Measurements from ENCODE around the gene TECPR2.
"Not testable (repeated sequence)": the region's sequence is repeated elsewhere in the genome, so short reads cannot be mapped to it uniquely, and the experiment has no call there.

TECPR2 gene

DNA sequence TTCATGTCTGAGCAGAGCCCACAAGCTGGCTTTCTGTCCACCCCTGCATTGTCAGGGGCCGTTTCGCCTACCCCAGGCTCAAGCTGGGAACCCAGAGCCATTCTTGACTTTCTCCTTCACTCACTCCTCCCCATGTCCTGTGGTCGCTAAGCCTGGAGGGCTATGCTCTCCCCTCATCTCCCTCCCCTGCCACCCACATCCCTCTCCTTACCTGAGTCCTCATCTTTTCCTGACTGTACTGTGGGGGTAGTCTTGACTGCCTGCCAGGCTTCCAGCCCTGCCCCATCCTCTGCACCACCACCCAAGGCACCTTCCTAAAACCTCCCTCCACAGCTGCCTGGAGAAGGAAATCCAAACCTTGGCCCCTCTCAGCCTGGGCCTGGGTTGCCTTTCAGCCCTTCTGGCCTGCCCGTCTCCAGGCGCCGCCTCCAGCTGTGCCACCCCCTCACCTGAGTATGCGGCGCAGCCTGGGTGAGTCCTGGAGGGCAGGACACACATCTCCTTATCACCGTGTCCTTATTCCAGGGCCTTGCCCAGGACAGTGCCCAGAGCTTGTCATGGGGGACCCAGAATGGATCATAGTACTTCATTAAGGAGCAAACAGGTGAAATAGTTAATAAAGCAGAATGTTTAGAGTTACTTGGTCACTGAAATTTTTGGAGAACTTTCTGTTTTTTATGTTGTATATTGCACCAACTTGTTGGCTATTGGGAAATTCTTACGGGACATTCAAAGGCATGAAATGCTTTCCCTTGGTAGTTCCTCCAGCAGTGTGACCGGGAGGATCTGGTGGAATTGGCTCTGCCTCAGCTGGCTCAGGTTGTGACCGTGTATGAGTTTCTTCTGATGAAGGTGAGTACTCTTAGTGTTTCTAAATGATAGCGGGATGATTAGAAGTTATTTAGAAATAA lies 28.7 kb upstream of the TECPR2 start:
- no peak for DNase-seq (ENCODE audit: low read depth in 2 of 2)

DNA sequence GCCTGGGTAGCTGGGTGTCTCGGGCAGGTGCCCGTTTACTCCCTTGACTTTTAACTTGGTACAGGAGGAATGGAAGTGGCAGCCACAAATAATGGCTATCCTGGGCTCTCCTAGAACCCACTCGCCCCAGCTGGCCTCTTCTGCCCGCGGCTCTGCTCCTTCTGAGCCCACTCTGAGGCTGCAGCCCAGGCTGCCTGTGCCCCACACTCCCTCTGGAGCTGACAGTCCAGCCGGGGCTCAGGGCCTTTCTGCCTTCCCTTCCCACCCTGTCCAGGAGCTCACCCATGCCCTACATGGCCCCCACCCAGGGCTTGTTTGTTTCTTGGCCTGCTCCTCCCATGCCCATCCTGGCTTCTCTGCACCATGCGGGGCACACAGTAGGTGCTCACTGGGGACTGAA lies 27.6 kb upstream of the TECPR2 start:
- DNase-seq (ENCODE audit: low read depth in 2 of 2): no peak

DNA sequence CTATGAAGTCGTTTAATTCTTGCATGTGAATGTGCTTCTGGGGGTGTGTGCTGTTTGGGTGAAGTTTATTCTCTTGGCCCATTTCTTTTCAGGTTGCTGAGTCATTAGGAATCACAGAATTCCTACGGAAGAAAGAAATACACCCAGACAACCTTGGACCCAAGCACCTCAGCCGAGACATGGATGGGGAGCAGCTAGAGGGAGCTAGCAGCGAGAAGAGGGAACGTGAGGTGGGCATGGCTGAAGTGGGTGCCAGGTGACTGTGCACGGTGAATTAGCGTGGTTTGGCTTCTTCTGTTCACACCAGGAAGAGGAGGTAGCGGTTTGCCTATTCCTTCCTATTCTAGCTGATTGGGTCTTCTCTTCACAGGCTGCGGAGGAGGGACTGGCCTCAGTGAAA lies 24.0 kb upstream of the TECPR2 start:
- no peak for DNase-seq (ENCODE audit: low read depth in 2 of 2)

DNA sequence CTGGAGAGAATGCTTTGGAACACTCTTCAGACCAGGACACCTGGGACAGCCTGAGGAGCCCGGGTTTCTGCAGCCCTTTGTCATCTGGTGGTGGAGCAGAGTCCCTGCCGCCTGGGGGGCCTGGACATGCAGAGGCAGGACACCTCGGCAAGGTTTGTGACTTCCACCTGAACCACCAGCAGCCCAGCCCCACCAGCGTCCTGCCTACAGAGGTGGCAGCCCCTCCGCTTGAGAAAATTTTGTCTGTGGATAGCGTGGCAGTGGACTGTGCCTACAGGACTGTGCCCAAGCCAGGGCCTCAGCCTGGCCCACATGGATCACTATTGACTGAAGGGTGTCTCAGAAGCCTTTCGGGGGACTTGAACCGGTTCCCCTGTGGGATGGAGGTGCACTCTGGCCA lies 21.2 kb upstream of the TECPR2 start:
- DNase-seq (ENCODE audit: low read depth in 2 of 2): no peak

DNA sequence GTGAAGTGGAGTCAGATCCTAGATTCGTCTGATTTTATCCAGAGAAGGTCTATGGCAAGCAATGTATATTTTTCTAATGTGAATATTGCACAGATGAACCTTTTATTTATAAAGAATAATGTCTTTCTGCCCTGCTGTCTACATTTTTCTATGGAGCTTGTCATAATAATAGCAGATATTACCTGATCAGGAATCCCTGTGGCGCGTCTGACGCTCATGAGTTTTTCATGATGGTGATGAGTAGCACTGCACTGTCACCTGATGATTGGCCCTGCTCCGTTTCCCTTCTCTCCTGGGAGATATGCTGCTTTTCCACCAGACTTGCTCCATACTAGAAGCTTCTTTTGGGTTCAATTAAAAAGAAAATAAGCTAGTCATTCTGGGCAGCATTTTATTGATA lies 20.5 kb upstream of the TECPR2 start:
- DNase-seq (ENCODE audit: low read depth in 2 of 2): no peak

DNA sequence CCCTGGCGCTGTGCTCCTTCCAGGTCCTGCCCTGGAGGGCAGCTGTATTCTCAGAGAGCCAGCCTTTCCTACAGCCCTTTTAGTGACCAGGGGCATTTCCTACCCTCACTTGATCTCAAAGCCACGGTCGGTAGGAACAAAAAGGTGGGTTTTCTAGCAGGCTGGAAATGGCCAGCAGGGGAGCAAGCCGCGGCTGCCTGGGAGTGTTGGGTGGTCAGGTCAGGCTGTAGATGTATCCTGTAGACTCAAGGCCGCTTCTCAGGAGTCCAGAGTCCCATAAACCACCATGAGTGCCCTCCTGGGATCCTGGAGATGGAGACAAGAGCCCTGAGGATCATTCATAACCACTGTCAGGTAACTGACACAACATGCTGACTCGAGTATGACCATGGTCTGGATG lies 18.7 kb upstream of the TECPR2 start:
- DNase-seq (ENCODE audit: low read depth in 2 of 2): no peak

DNA sequence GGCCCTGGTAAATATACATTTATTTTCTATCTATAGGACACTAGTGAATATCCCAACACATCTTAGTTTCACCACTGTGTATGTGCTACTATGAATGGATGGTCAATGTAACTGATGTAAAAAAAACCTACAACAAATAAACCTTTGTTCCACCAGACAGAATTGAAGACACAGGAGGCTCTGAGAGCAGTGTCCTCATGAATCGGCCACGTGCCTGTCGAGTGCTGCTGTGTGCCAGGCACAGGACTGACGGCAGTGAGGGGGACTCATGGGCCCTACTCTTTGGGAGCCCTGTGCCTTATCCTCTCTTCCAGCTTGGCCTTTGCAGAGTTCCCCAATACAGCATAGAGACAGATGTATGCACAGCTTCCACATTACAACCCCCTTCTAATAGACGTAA lies 18.3 kb upstream of the TECPR2 start:
- no peak for DNase-seq (ENCODE audit: low read depth in 2 of 2)

DNA sequence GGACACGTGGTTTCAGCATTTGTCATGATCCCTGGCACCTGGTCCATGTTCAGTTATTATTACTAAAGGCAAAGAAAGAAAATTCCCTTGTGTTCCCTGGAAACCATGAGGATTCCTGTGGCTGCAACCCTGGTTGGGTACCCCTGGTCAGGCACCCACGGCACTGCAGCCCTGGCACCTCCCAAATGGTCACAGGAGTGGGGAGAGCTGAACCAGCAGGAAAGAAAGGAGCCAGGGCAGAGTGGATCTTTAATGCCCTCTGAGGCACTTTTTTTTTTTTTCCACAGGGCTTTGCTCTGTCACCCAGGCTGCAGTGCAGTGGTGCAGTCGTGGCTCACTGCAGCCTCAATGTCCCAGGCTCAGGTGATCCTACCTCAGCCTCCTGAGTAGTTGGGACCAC lies 17.5 kb upstream of the TECPR2 start:
- DNase-seq (ENCODE audit: low read depth in 2 of 2): no peak

DNA sequence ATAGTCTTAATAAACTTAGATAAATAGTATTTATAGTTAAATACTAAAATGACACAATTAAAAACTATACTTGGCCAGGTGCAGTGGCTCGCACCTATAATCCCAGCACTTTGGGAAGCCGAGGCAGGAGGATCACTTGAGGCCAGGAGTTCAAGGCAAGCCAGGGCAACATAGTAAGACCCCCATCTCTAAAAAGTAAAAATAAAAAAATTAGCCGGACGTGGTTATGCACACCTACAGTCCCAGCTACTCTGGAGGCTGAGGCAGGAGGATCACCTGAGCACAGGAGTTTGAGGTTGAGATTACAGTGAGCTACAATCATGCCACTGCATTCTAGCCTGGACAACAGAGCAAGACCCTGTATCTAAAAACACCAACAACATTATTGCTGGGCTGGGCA lies 16.1 kb upstream of the TECPR2 start:
- no peak for DNase-seq (ENCODE audit: low read depth in 2 of 2)

DNA sequence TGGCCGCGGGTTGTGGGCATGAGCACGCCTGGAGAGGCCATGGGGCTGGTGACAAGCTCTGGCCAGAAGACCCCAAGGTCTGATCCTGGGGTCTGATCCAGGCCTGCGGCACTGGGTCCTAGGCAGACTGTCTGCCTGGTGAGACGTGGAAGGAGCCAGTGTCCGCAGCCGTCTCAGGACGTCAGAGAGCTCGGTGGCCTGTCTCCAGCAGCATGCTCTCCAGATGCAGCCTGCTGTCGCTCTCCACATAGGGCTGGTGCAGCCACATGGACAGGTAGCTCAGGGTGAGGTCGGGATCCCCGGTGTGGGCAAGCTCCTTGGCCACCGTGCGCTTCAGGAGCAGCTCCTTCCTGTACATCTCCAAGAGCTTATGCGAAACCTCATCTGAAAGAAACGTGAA lies 14.4 kb upstream of the TECPR2 start:
- DNase-seq (ENCODE audit: low read depth in 2 of 2): no peak

DNA sequence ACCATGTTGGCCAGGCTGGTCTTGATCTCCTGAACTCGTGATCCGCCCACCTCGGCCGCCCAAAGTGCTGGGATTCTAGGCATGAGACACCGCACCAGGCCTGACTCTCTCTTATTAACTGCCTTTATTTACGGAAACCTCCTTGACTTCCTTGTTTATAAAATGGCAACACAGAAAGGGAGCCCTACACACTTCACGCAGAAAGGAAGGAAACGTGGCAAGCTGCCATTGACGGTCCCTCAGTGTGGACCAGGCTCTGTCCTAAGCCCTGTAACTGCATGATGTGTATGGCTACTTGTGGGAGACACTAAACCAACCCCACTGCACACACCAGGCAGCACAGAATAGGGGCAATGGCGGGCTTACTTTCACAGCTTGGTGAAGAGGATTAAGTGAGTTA lies 11.7 kb upstream of the TECPR2 start:
- DNase-seq (ENCODE audit: low read depth in 2 of 2): no peak

DNA sequence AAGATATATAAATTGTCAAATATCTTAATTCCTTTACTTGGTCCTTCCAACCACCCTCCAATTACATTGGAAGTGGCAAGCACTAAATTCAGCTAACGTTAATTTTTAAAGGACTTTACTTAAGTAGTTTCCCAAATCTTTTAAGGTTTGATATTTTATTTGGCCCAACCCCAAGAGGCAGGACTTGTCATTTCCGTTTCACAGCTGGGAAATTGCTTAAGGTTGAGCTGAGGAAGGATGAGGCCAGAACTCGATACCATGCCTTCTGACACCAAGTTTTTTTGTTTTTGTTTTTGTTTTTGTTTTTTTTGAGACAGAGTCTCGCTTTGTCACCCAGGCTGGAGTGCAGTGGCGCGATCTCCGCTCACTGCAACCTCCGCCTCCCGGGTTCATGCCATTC lies 11.1 kb upstream of the TECPR2 start:
- DNase-seq (ENCODE audit: low read depth in 2 of 2): not testable (repeated sequence)

DNA sequence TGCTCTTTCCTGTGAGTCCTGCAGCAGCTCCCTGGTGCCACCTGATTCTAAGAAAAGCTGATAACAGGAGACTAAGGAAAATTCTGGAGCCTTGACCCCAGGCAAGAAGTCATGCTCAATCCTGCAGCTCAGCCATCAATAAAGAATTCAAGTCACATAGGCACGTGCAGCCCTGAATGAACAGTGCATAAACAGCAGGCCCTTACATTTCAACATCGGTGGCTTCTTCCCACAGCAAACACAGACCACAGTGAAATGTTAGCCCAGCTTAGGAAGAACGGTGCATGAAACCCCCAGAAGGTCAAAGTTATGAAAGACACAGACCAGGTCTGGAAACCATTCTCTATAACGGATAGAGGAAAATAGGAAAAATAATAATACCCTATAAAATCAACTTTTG lies 10.5 kb upstream of the TECPR2 start:
- DNase-seq (ENCODE audit: low read depth in 2 of 2): no peak

DNA sequence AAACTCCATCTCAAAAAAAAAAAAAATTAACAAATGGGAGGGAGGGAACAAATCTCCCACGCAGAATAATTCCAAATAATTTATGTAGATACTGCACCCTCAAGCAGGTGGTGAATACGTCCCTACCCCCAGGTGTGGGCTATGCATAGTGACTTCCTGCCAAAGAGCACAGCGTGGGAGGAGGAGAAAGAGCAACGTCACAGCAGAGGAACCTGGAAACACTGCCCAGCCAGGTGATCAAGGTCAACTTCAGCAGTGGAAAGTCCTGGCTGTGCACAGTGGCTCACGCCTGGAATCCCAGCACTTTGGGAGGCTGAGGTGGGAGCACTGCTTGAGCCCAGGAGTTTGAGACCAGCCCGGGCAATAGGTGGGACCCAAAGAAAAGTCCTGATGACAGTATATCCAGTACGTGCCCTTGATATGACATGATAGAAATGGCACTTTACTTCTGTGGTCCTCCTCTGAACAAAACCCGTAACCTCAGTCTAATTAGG lies 9.6 kb upstream of the TECPR2 start:
- no peak for DNase-seq (ENCODE audit: low read depth in 2 of 2)

DNA sequence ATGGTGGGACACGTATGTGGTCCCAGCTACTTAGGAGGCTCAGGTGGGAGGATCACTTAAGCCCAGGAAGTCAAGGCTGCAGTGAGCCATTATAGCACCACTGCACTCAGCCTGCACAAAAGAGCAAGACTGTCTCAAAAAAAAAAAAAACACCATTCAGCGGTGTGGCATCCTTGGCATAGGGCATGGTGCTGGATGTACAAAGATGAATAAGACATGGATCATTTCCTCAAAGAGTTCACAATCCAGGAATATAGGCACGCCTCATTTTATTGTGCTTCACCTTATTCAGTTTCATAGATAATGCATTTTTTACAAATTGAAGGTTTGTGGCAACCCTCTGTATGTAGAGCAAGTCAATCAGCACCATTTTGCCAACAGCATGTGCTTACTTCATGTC lies 6.5 kb upstream of the TECPR2 start:
- DNase-seq (ENCODE audit: low read depth in 2 of 2): no peak

DNA sequence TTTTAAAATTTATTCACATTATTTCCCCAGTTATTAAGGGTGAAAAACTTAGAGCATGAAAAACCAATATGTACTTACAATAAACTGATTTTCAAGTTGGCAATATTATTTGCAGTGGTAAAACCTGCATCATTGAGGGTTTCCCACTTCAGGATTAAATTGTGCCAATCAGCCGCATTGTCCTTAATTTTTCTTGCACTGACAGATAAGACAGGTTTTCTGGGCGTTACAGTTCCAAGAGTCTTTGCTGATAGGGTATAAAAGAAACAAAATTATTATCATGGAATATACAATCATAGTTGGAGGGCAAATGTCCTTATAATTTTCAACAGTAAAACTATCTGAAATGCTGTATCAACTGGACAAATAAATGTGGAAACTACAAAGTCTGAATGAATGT lies 3.4 kb upstream of the TECPR2 start:
- DNase-seq (ENCODE audit: low read depth in 2 of 2): no peak

DNA sequence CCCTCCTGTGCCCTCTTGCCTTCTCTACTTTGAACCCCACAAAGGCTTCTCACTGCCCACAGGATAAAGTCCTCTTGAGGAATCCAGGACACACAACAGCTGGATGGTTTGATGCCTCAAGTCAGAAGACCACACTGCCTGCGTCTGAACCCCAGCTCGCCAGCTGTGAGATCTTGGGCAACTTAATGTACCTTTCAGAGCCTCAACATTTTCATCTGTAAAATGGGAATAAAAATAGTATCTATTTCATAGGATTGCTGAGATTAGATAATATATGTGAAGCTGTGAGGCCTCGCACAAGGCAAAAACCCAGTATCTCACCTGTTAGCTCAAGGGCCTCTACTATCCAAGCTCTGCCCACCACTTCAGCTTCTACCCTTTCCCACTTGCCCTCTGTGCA lies 2.4 kb upstream of the TECPR2 start:
- no peak for DNase-seq (ENCODE audit: low read depth in 2 of 2)

DNA sequence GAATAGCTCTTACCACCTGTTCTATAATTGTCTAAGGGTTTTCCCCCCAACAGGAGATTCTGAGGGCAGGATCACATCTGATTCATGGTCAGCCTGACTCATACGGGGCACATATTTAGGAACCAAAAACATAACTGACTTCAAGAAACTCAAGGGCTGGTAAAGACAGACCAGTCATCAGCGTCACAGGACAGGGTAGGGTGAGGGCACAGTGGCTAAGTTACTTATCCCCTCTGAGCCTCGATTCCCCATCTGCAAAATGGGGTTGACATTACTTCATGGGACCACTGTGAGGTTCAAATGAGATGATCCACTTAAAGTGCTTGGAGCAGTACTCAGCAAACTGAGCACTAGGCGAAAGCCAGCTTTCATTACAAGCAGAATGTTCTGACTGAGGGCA lies 657 bp upstream of the TECPR2 start:
- peak; percentile 5 to 31 for DNase-seq (ENCODE audit: low read depth in 2 of 2)

DNA sequence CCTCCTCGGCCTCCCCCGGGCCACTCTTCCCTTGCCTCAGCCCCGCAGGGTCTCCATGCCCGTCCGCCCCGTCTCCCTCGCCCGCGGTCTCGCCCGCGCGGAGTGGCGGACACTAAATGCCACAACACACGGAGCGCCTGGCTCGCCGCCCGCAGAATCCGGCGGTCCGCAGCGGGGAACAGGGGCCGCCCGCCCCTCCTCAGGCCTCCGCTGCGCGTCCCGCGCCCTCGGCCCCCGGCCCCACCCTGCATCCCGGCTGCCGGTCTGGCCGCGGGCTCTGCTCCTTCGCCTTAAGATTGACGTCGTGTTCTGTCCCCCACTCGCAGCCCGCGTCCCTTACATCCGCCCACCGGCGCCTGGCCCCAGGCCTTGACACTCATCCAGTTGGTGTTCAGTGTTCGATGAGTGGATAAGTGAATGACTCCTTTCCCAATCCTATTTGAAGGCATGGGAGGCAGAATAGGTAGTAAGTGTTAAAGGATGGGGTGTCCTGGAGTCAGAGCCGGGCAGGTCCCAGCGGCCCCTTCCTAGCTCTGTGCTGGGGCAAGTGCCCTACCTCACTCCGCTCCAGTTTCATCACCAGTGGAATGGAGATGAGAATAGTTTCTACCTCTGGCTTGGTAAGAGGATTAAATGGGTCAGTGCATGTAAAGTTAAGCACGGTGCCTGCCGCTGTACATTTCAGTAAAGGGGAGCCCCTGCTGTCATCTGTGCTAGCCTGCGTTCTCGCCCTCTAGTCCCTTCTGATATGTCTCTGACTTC lies 622 bp downstream of the TECPR2 start:
- DNase-seq (ENCODE audit: low read depth in 2 of 2): no peak

DNA sequence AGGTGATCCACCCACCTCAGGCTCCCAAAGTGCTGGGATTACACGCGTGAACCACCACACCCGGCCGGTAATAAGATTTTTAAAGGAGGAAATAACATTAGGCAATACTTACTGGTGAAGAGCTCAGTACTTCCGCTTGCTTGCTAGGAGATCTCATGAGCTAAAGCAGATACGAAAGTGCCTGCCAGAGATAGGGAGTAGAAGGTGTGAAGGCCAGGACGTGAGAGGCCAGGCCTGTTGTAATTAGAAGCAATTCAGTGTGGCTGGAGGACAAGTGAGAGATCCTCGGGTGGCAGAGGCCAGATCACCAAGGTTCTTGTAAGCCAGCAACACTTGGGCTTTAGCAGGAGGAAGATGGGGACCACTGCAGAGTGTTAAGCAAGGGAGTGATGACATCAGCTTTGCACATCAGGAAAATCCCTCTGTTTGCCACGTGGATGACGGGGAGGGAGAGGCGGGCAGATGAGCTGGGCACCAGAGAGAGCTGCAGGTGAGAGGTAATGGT lies 7.6 kb downstream of the TECPR2 start:
- DNase-seq (ENCODE audit: low read depth in 2 of 2): no peak

DNA sequence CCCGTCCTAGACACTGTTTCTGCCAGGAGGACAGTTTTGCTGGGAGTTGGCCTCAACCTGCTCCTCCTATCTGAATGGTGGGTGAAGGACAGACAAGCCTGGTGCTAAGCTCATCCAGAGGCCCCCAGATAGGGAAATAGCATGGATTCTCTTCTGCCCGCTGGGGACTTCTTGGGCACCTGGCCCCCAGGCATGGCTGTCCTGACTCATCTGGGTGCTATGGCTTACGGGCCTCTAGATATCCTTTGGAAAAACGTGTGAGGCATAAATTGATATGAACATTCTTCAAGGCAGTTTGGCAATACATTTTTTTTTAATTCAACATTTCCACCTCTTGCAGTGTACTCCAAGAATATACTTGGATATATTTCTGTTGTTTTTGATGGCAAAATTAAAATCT lies 8.6 kb downstream of the TECPR2 start:
- no peak for DNase-seq (ENCODE audit: low read depth in 2 of 2)

DNA sequence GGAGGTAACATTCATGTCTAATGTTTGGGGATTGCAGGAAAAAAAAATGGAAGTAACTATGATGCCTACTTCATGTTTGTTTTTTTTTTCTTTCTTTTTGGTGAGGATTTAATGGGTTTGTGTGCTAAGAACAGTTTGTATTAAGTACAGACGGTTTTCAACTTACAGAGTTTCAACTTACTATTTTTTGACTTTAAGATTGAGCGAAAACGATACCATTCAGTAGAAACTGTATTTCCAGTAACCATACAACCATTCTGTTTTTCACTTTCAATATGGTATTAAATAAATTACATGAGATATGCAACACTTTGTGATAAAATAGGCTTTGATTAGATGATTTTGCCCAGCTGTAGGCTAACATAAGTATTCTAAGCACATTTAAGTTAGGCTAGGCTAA lies 10.4 kb downstream of the TECPR2 start:
- no peak for DNase-seq (ENCODE audit: low read depth in 2 of 2)

DNA sequence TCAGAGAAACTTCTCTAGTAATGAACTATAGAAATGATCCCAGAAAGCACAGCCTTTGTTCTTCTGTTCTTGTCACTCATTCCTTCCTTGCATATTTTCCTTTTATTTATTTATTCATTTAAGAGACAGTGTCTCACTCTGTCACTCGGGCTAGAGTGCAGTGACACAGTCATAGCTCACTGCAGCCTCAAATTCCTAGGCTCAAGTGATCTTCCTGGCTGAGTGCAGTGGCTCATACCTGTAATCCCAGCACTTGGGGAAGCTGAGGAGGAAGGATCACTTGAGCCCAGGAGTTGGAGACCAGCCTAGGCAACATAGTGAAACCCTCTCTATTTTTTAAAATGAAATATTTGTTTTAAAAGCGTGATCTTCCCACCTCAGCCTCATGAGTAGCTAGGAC lies 11.5 kb downstream of the TECPR2 start:
- DNase-seq (ENCODE audit: low read depth in 2 of 2): no peak
